ENCODE measurements around the gene SCLT1.

The SCLT1 gene

GRCh38 chr4:129109965-129110824, 16.9 kb upstream of the SCLT1 start:
- H3K23ac ChIP-seq (ENCODE audit: low read length in 2 of 2), result no peak overlapping the region
- H4K91ac ChIP-seq (ENCODE audit: low read length), result no peak overlapping the region
- H2AK5ac ChIP-seq (ENCODE audit: low read length, severe bottlenecking), result no peak overlapping the region
- DNase-seq, result no peak
- H3K27ac ChIP-seq (ENCODE audit: low read length, poor library complexity, severe bottlenecking), result no peak overlapping the region
- no peak overlapping the region for H2BK12ac ChIP-seq (ENCODE audit: low read length in 2 of 2)
- H2BK15ac ChIP-seq (ENCODE audit: low read depth, poor library complexity, severe bottlenecking), result no peak overlapping the region
- 90% methylated on average over 3 of the region's 3 CpGs for WGBS
- no peak overlapping the region for H2BK120ac ChIP-seq (ENCODE audit: low read depth, low read length)
- H2BK5ac ChIP-seq (ENCODE audit: low read depth, low read length, poor library complexity, severe bottlenecking), result no peak overlapping the region
- H3K79me1 ChIP-seq (replicated peaks; ENCODE audit: low read length, poor library complexity, severe bottlenecking), result no peaks in the 10 kb centered on the region
- H3K9me3 ChIP-seq (ENCODE audit: control insufficient read depth, low read length), result no peaks in the 10 kb centered on the region
- H3K36me3 ChIP-seq (ENCODE audit: control insufficient read depth in 1 of 2, insufficient read depth in 2 of 2, low read depth in 1 of 2, low read length in 2 of 2), result no peaks in the 10 kb centered on the region
- H3K18ac ChIP-seq (ENCODE audit: low read depth in 1 of 2, low read length in 2 of 2), result no peak overlapping the region
- H4K8ac ChIP-seq (ENCODE audit: low read length), result no peak overlapping the region
- no peak overlapping the region for H3K4ac ChIP-seq (ENCODE audit: low read depth in 1 of 2, low read length in 2 of 2)
- no peaks in the 10 kb centered on the region for H3K27me3 ChIP-seq (ENCODE audit: control insufficient read depth in 1 of 2, insufficient read depth in 1 of 2, low read length in 2 of 2)
- H3K4me3 ChIP-seq (ENCODE audit: insufficient read depth in 1 of 2, low read depth in 1 of 2, low read length in 2 of 2), result no peak overlapping the region
- no peaks in the 10 kb centered on the region for H3K4me1 ChIP-seq (ENCODE audit: control insufficient read depth, insufficient read depth, low read depth, low read length)
- H2AFZ ChIP-seq (ENCODE audit: low read depth, low read length), result no peak overlapping the region
- H3K4me2 ChIP-seq (ENCODE audit: low read length, poor library complexity, severe bottlenecking), result no peak overlapping the region
- no peak overlapping the region for H3K9ac ChIP-seq (ENCODE audit: low read length)
- H3K14ac ChIP-seq (ENCODE audit: low read length in 2 of 2), result no peak overlapping the region

- Histone ChIP-seq H3K79me1 (replicated peaks; ENCODE audit: low read length, poor library complexity, severe bottlenecking) (peaks cover 3% of the 10 kb centered on the region), H2BK15ac (ENCODE audit: low read depth, poor library complexity, severe bottlenecking) (no peak overlapping the region), H2AK5ac (ENCODE audit: low read length, severe bottlenecking) (no peak overlapping the region)
Measured at GRCh38 chr4:129098531-129099001, 5.2 kb upstream of the SCLT1 start.

GRCh38 chr4:129095811-129096454, 2.6 kb upstream of the SCLT1 start, which contains the start of gene C4orf33:
Gene C4orf33 (plus strand): TSS chr4:129096152. CDS start chr4:129102611, 6,459 bp downstream.
- 5% methylated on average over 11 of the region's 14 CpGs for WGBS

More at GRCh38 chr4:129098531-129099001, 5.2 kb upstream of the SCLT1 start:
- Histone ChIP-seq H2BK5ac (ENCODE audit: low read depth, low read length, poor library complexity, severe bottlenecking) (no peak overlapping the region), H3K23ac (ENCODE audit: low read length in 2 of 2) (no peak overlapping the region), H3K27ac (ENCODE audit: low read length, poor library complexity, severe bottlenecking) (no peak overlapping the region), H2AFZ (ENCODE audit: low read depth, low read length) (no peak overlapping the region), H3K4me2 (ENCODE audit: low read length, poor library complexity, severe bottlenecking) (no peak overlapping the region), H3K9me3 (ENCODE audit: control insufficient read depth, low read length) (no peaks in the 10 kb centered on the region), H3K14ac (ENCODE audit: low read length in 2 of 2) (no peak overlapping the region), H4K91ac (ENCODE audit: low read length) (no peak overlapping the region), H3K4ac (ENCODE audit: low read depth in 1 of 2, low read length in 2 of 2) (no peak overlapping the region), H4K8ac (ENCODE audit: low read length) (no peak overlapping the region), H3K36me3 (ENCODE audit: control insufficient read depth in 1 of 2, insufficient read depth in 2 of 2, low read depth in 1 of 2, low read length in 2 of 2) (peaks cover 0 to 3% of the 10 kb centered on the region in 2 experiments), H3K4me1 (ENCODE audit: control insufficient read depth, insufficient read depth, low read depth, low read length) (no peaks in the 10 kb centered on the region), H3K27me3 (ENCODE audit: control insufficient read depth in 1 of 2, insufficient read depth in 1 of 2, low read length in 2 of 2) (no peaks in the 10 kb centered on the region), H2BK12ac (ENCODE audit: low read length in 2 of 2) (no peak overlapping the region), H3K9ac (ENCODE audit: low read length) (no peak overlapping the region), H2BK120ac (ENCODE audit: low read depth, low read length) (no peak overlapping the region), H3K4me3 (ENCODE audit: insufficient read depth in 1 of 2, low read depth in 1 of 2, low read length in 2 of 2) (no peak overlapping the region), H3K18ac (ENCODE audit: low read depth in 1 of 2, low read length in 2 of 2) (no peak overlapping the region)
- no peak for DNase-seq

GRCh38 chr4:129094347-129094746, 1.0 kb upstream of the SCLT1 start:
- Histone ChIP-seq H2BK5ac (ENCODE audit: low read depth, low read length, poor library complexity, severe bottlenecking) (no peak overlapping the region), H2BK15ac (ENCODE audit: low read depth, poor library complexity, severe bottlenecking) (no peak overlapping the region), H2BK12ac (ENCODE audit: low read length in 2 of 2) (no peak overlapping the region), H3K23ac (ENCODE audit: low read length in 2 of 2) (no peak overlapping the region), H3K4me1 (ENCODE audit: control insufficient read depth, insufficient read depth, low read depth, low read length) (no peaks in the 10 kb centered on the region), H3K27me3 (ENCODE audit: control insufficient read depth in 1 of 2, insufficient read depth in 1 of 2, low read length in 2 of 2) (no peaks in the 10 kb centered on the region), H3K27ac (ENCODE audit: low read length, poor library complexity, severe bottlenecking) (no peak overlapping the region), H4K8ac (ENCODE audit: low read length) (no peak overlapping the region), H2AK5ac (ENCODE audit: low read length, severe bottlenecking) (no peak overlapping the region), H3K14ac (ENCODE audit: low read length in 2 of 2) (no peak overlapping the region), H3K79me1 (replicated peaks; ENCODE audit: low read length, poor library complexity, severe bottlenecking) (no peaks in the 10 kb centered on the region), H4K91ac (ENCODE audit: low read length) (no peak overlapping the region), H3K18ac (ENCODE audit: low read depth in 1 of 2, low read length in 2 of 2) (no peak overlapping the region), H3K4ac (ENCODE audit: low read depth in 1 of 2, low read length in 2 of 2) (no peak overlapping the region), H2AFZ (ENCODE audit: low read depth, low read length) (no peak overlapping the region), H3K9me3 (ENCODE audit: control insufficient read depth, low read length) (no peaks in the 10 kb centered on the region), H3K9ac (ENCODE audit: low read length) (peak overlapping the region; percentile 97), H2BK120ac (ENCODE audit: low read depth, low read length) (no peak overlapping the region), H3K36me3 (ENCODE audit: control insufficient read depth in 1 of 2, insufficient read depth in 2 of 2, low read depth in 1 of 2, low read length in 2 of 2) (no peaks in the 10 kb centered on the region), H3K4me3 (ENCODE audit: insufficient read depth in 1 of 2, low read depth in 1 of 2, low read length in 2 of 2) (peak overlapping the region in 1 of 2 experiments; percentile 97), H3K4me2 (ENCODE audit: low read length, poor library complexity, severe bottlenecking) (no peak overlapping the region)
- peak; percentile 20 for DNase-seq
- no CpG with 5 or more reads among the region's 3 CpGs for WGBS

More at GRCh38 chr4:129095811-129096454, 2.6 kb upstream of the SCLT1 start, which contains the start of gene C4orf33:
- Histone ChIP-seq H2BK15ac (ENCODE audit: low read depth, poor library complexity, severe bottlenecking) (no peak within 1 kb of the TSS), H3K4me3 (ENCODE audit: insufficient read depth in 1 of 2, low read depth in 1 of 2, low read length in 2 of 2) (peak within 1 kb of the TSS in 1 of 2 experiments; percentile 87), H3K79me1 (replicated peaks; ENCODE audit: low read length, poor library complexity, severe bottlenecking) (no peaks in the 10 kb centered on the region), H2AK5ac (ENCODE audit: low read length, severe bottlenecking) (no peak within 1 kb of the TSS), H3K27ac (ENCODE audit: low read length, poor library complexity, severe bottlenecking) (peak within 1 kb of the TSS; percentile 98), H2BK12ac (ENCODE audit: low read length in 2 of 2) (no peak within 1 kb of the TSS), H3K27me3 (ENCODE audit: control insufficient read depth in 1 of 2, insufficient read depth in 1 of 2, low read length in 2 of 2) (no peaks in the 10 kb centered on the region), H3K9me3 (ENCODE audit: control insufficient read depth, low read length) (no peaks in the 10 kb centered on the region), H2BK5ac (ENCODE audit: low read depth, low read length, poor library complexity, severe bottlenecking) (peak within 1 kb of the TSS; percentile 90), H3K9ac (ENCODE audit: low read length) (peak within 1 kb of the TSS; percentile 97), H2AFZ (ENCODE audit: low read depth, low read length) (no peak within 1 kb of the TSS), H3K36me3 (ENCODE audit: control insufficient read depth in 1 of 2, insufficient read depth in 2 of 2, low read depth in 1 of 2, low read length in 2 of 2) (no peaks in the 10 kb centered on the region), H3K4me2 (ENCODE audit: low read length, poor library complexity, severe bottlenecking) (peak within 1 kb of the TSS; percentile 66), H4K91ac (ENCODE audit: low read length) (no peak within 1 kb of the TSS), H3K18ac (ENCODE audit: low read depth in 1 of 2, low read length in 2 of 2) (peak within 1 kb of the TSS; percentile 64 to 94), H3K14ac (ENCODE audit: low read length in 2 of 2) (no peak within 1 kb of the TSS), H3K23ac (ENCODE audit: low read length in 2 of 2) (no peak within 1 kb of the TSS), H4K8ac (ENCODE audit: low read length) (peak within 1 kb of the TSS; percentile 37), H3K4ac (ENCODE audit: low read depth in 1 of 2, low read length in 2 of 2) (no peak within 1 kb of the TSS), H2BK120ac (ENCODE audit: low read depth, low read length) (no peak within 1 kb of the TSS), H3K4me1 (ENCODE audit: control insufficient read depth, insufficient read depth, low read depth, low read length) (no peaks in the 10 kb centered on the region)
- DNase-seq, result peak; percentile 85
